GM19397 (cell line): ENCODE measurements around the gene NUMA1.

ENCODE experiments used
- ATAC-seq: cut with Tn5 transposase; IDR thresholded peaks from one replicate; pipeline ENCODE4 v1.9.1; 2021; ENCODE audit warnings: mild to moderate bottlenecking, moderate library complexity; ENCODE audit not compliant: unreplicated experiment

The NUMA1 gene

GRCh38 chr11:72001834-72002591, 78.3 kb downstream of the NUMA1 start:
- ATAC-seq: no peak

DNA sequence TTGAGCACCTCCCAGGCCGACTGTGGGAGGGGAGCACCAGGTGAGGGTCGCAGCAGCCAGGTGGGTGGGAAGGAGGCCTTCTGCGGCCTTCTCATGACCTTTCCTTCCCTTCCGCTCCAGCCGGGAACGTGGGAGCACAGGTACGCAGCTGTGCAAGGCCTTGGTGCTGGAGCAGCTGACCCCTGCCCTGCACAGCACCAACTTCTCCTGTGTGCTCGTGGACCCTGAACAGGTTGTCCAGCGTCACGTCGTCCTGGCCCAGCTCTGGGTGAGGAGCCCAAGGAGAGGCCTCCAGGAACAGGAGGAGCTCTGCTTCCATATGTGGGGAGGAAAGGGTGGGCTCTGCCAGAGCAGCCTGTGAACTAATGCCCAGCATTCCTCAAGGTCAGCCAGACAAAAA, 79.1 kb downstream of the NUMA1 start:
- no peak for ATAC-seq

GRCh38 chr11:72000202-72000867, 80.0 kb downstream of the NUMA1 start:
- no peak for ATAC-seq

DNA sequence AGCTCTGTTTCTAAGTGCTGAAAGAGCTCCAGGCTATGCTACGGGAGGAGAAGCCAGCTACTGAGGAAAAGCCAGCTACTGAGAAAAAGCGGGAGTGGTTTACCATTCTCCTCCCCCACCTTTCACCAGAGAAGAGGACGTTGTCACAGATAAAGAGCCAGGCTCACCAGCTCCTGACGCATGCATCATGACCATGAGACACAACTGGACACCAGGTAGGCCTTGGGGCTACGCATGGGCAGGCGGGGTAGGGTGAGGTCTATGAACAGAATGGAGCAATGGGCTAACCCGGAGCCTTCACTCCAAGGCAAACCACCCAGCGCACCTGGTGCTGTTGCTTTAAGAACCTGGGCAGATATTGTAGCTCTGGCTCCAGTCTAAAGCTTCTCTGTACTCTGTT, 80.5 kb downstream of the NUMA1 start:
- ATAC-seq: no peak

- no peak for ATAC-seq
Measured at GRCh38 chr11:71999362-71999761, 81.0 kb downstream of the NUMA1 start.

DNA sequence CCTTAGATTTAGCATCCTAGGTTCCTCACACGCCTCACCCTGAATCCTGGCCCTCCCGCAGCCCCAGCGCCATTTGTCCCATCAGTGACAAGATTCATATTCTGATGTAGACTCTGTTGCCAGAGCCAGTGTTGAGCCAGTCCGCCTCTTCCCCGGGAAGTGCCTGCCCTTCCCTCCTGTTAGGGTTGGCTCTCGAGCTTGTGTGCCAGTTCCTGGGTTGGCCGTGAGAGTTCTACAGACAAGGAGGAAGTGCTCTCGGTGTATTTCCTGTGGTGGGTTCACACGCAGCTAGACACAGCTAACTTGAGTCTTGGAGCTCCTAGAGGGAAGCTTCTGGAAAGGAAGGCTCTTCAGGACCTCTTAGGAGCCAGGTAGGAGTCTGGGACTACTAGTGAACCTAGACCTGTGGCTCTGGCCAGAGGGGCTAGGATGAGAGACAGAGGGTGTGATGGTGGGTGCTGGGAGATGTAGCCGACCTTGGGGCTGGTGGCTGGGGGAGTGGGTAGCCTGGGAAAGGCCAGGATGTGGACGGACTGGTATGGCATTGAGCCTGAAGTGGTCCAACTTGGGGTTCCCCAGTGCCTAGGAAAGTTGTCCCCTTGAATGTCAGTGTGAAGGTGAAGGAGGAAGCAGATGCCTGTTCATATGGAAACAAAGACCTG, 81.6 kb downstream of the NUMA1 start, which contains the start of gene IL18BP:
TSS of gene IL18BP (plus strand) at position 261 of the 662 bp plus-strand sequence. CDS start 1,076 bp downstream, outside the sequence.
- ATAC-seq: no peak

DNA sequence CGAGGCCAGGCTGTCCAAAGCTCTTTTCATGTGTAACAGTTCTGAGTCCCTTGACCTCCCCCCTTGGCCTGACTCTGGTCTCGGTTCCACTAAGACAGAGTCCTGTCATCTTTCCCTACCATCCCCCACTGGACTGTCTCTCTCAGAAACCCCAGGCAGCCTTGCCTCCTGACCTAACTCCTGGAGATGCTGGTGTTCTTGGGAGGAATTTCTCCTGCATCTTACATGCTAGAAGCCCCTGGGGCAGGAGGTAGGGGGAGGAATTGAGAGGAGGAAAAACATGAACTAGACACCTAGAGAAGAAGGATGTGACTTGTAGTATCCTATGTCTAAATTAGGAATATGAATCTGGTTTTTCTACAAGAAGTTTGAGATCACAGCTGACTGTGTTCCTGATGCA, 82.3 kb downstream of the NUMA1 start:
- no peak for ATAC-seq

DNA sequence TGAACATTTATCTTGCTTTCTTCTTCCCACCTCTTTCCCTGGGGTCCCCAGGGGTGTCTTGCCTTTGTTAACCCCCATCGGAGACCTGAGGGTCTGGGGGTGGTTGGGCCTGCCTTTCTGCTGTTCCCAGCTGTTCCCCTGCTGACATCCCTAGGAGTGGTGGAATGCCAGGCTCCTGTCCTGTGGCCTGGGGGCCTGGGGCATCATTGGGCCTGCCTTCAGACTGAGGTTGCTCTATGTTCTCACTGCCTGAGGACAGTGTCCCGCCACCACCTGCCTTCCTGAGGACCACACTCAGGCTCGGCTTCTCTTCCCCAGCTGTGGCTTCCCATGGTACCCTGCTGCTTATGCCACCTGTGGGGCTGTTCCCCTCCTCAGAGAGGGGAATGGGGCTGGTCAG, 82.7 kb downstream of the NUMA1 start:
- ATAC-seq: no peak

DNA sequence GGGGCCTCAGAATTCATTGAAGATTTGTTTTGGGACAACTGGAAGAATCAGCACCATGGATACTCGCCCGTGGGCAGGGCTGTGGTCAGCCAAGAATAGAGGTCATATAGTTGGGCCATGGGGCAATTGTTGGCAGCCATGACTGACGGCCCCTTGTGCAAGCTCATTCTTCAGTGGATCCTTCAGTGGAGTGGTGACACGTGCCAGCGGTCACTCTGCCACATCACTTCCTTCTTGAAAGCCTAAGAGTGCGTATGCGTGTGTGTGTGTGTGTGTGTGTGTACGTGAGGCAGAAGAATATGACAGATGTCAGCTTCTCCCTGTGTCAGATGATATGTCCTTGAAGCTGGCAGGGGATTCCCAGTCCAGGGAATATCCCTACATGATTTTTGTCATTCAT, 83.4 kb downstream of the NUMA1 start:
- ATAC-seq: no peak

DNA sequence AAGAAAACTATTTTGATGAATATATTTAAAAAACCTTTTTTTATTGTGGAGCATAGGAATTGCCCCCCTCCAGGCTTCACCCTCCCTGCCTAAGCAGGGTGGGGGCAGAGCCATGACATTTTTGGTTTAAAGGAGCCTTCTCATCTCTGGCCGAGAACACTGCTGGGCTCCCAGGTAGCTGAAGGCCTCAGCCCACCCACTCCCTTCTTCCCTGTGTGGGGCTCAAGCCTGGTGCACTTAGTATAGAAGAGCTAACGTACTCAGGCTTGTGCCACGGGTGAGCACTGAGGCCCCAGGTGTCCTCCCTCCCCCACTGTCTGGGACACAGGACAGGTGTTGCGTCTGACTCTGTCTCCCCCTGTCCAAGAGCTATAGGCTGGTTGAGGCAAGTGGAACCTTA, 83.8 kb downstream of the NUMA1 start:
- no peak for ATAC-seq

DNA sequence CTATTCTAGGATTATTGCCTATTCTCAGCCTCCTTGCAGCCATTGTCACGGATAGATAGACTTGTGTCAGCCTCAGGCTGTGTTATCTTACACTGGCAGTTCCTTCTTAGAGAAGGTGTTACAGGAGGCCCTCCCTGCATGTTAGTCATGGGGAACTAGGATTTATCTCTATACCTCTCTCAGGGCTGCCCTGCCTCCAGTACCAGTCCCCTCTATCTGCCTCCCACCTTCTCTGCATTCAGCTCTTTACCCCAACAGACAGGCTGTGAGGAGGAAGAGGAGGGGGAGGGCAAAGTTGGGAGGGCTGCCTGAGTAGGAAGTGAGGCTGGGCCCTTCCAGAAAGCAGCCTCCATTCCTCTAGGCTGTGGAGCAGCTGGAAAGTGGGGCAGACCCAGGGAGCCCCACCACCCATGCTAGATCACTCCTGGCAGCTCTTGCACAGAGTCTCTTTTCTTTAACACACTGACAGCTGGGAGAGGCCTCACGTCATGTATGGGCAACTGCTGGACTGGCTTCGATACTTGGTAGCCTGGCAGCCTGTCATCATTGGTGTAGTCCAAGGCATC, 84.5 kb downstream of the NUMA1 start:
- no peak for ATAC-seq

DNA sequence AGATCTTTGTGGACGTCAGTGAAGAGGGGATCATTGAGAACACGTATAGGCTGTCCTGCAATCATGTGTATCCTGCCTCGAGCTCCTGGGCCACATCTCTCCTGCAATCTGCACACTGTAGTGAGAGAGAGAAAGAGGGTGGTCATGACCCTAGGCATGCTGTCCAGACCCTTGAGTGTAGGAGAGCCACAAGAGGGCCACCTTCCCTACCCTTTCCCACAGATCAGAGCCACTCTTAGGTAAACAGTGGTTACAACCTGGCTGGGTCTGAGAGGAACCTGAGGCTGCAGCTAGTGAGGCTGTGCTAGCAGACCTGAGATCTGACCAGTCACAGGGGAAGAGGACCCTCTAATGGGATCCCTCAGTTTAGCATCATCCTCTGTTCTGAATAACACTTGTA, 85.6 kb downstream of the NUMA1 start:
- no peak for ATAC-seq

DNA sequence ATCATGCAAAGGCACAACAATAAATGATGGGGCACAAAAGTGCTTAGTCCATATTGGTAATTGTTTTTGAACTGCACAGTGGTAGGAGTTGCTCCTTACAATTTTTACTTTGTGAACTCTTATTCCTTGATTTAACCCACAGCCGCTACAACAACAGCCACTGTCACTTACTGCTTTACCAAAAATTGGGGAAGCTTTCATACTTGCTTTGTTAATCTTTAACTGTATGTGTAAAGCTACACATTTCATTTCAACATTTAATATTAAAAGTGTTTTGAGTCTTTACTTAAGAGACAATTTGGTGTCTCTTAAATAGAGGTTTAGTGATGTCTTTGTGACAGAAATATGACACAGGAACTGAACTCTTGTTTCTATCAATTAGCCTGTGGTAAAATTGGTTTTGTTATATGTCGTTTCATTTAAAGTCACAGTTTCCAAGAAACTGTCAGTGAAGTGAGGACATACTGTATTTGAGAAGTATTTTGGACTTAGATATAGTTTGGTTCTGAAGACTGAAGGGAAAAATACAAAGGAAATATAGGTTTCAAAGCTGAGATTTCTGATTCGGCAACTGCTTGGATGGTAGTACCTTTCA, 88.1 kb downstream of the NUMA1 start:
- no peak for ATAC-seq

DNA sequence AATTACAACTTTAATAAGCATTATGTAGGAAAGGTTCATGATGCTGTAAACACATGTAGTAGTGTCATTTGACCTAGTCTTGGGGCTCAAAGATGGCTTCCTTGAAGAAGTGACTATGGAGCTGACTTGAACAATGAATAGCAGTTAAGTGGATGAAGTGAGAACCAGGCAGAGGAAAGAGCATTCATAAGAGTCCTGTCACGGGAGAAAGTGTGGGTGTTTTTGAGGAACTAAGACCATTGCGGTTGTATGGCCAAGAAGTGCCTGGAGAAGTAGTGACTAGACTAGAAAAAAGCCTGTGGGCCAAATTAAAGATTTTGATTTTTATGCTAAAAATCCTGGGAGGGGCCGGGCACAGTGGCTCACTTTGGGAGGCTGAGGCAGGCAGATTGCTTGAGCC, 88.8 kb downstream of the NUMA1 start:
- ATAC-seq: no peak

- no peak for ATAC-seq
Measured at GRCh38 chr11:71990701-71991100, 89.6 kb downstream of the NUMA1 start.

DNA sequence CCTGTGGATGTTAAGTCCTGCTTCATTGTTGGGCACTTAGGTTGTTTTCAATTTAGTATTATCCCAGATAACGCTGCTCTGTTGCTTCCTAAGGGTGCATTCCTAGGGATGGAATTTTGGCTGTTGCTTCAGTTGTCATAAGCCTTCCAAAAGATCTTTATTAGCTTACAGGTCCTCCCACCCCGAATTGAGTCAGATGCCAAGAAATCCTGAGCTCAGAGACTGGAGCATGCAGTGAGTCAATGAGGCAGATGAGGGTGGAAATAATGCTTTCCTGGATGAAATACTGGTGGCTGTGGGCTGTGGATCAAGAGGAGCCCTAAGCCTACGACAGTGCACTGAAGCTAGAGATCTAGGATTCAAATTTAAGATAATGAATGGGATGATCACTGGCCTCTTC, 92.3 kb downstream of the NUMA1 start:
- ATAC-seq: no peak

DNA sequence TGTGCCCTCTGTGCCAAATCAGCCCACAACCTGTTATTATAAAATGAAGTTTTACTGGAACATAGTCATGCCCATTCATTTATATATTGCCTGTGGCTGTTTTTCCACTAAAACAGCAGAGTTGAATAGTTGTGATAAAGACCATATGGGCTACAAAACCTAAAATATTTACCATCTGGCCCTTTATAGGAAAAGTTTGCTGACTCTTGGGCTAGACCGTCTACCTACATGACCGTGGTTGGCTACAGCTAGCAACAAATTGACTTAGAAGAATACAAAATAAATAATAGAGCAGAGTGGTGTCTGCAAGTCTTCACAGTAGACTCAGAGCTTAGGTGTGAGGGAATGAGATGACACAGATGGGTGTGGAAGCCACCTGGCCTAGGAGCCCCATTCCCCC, 92.8 kb downstream of the NUMA1 start:
- ATAC-seq: no peak

DNA sequence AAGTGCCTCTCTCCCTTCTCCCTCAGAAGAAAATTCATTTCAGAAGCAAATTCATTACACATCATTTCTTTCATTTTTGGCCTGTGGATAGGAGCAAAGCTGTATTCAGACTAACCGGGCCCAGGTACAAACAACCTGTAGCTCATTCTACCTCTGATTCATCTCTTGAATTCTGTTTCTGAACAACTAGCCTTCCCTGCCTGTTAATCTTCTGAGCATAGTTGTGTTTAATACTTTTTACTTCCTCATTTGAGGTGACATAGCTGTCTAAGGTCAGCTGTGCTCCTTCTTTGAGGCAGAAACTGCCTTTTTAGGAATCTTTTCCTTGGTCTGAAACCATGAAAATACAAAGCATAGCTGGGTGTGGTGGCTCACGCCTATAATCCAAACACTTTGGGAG, 94.2 kb downstream of the NUMA1 start:
- no peak for ATAC-seq

- ATAC-seq: no peak
Measured at GRCh38 chr11:71979602-71980001, 100.7 kb downstream of the NUMA1 start.

- ATAC-seq: no peak
Measured at GRCh38 chr11:71979094-71979493, 101.2 kb downstream of the NUMA1 start.

GRCh38 chr11:71977743-71978418, 102.5 kb downstream of the NUMA1 start:
- no peak for ATAC-seq
